Measurements from ENCODE around the gene FAM221B. TPM values are rescaled to one million over a fixed set of nuclear protein-coding genes. Genes with fewer than 3 reads are reported as not detected.

FAM221B gene
- total RNA-seq, 4 donors from 2014 or later: not detected

DNA sequence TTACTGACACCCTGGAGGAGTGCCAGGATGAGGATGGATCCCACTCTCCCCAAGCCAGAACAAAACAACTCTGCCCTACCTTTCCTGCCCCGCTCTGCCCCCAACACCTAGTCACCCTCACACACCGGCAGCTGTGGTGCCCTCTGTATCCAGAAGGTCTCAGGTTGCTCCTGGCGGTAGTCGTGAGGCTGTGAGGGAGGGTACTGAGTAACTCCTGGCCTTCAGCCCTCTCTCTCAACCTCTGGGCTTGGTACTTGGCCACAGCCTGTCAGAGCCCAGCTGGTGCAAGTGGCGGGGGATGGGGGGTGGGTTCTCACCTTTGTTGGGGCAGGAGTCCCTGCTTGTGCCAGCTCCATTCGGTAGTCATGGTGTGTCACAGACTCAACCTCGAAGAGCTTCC lies 18.4 kb downstream of the FAM221B start:
- TF ChIP-seq POLR2A (IDR thresholded peaks at IDR 0.05; ENCODE audit: low read depth) (no peak), EP300 (IDR thresholded peaks at IDR 0.05) (no peak), POLR2AphosphoS5 (IDR thresholded peaks at IDR 0.05) (no peak)
- TF ChIP-seq, protein P1, sequence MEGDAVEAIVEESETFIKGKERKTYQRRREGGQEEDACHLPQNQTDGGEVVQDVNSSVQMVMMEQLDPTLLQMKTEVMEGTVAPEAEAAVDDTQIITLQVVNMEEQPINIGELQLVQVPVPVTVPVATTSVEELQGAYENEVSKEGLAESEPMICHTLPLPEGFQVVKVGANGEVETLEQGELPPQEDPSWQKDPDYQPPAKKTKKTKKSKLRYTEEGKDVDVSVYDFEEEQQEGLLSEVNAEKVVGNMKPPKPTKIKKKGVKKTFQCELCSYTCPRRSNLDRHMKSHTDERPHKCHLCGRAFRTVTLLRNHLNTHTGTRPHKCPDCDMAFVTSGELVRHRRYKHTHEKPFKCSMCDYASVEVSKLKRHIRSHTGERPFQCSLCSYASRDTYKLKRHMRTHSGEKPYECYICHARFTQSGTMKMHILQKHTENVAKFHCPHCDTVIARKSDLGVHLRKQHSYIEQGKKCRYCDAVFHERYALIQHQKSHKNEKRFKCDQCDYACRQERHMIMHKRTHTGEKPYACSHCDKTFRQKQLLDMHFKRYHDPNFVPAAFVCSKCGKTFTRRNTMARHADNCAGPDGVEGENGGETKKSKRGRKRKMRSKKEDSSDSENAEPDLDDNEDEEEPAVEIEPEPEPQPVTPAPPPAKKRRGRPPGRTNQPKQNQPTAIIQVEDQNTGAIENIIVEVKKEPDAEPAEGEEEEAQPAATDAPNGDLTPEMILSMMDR (IDR thresholded peaks at IDR 0.05): no peak
- Histone ChIP-seq H3K9me3 (no peaks in the 10 kb centered on the region), H3K36me3 (peaks cover 26 to 54% (median 46%) of the 10 kb centered on the region in 4 donors), H3K27ac (replicated peaks in 1 of 4) (no peak overlapping the region), H3K4me3 (no peak overlapping the region), H3K27me3 (no peaks in the 10 kb centered on the region), H3K4me1 (peaks cover 28 to 40% (median 39%) of the 10 kb centered on the region in 4 donors)
- intact Hi-C loops (cut with DNase I): no loop called here
- no peak for DNase-seq (ENCODE audit: extremely low spot score)
- 93% methylated on average over 7 of the region's 7 CpGs for WGBS

DNA sequence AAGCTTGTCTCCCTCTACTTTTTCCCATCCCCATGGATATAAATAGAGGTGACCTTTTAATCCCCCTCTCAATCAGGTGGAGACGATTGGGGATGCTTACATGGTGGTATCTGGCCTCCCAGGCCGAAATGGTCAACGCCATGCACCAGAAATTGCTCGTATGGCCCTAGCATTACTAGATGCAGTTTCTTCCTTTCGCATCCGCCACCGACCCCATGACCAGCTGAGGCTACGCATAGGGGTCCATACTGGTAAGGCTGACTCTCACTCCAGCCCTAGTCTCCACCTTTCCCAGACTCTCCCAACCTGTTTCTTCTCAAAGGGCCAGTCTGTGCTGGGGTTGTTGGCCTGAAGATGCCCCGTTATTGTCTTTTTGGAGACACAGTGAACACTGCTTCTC lies 20.1 kb downstream of the FAM221B start:
- Histone ChIP-seq H3K27ac (replicated peaks in 1 of 4) (no peak overlapping the region), H3K4me1 (peaks cover 19 to 31% (median 28%) of the 10 kb centered on the region in 4 donors), H3K9me3 (no peaks in the 10 kb centered on the region), H3K4me3 (no peak overlapping the region), H3K27me3 (no peaks in the 10 kb centered on the region), H3K36me3 (peaks cover 26 to 67% (median 53%) of the 10 kb centered on the region in 4 donors)
- DNase-seq (ENCODE audit: extremely low spot score): no peak
- intact Hi-C loops (cut with DNase I): no loop called here
- TF ChIP-seq POLR2AphosphoS5 (IDR thresholded peaks at IDR 0.05) (no peak), EP300 (IDR thresholded peaks at IDR 0.05) (no peak), POLR2A (IDR thresholded peaks at IDR 0.05; ENCODE audit: low read depth) (no peak)
- TF ChIP-seq, protein P1 (IDR thresholded peaks at IDR 0.05): no peak
- WGBS: 87% methylated on average over 9 of the region's 9 CpGs

DNA sequence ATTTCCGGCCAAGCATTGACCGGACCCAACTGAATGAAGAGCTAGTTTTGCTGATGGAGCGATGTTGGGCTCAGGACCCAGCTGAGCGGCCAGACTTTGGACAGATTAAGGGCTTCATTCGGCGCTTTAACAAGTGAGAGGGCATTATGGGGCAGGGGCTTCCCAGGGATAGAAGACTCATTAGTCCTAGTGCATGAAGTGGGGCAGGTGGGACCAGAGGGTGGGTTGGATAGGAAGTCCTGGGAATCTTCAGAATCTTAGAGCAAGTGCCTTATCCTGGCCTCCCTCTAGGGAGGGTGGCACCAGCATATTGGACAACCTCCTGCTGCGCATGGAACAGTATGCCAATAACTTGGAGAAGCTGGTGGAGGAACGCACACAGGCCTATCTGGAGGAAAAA lies 22.4 kb downstream of the FAM221B start:
- Histone ChIP-seq H3K27ac (replicated peaks in 1 of 4) (no peak overlapping the region), H3K4me3 (no peak overlapping the region), H3K27me3 (no peaks in the 10 kb centered on the region), H3K9me3 (no peaks in the 10 kb centered on the region), H3K4me1 (peaks cover under 1 to 9% (median 5%) of the 10 kb centered on the region in 4 donors), H3K36me3 (peaks cover 34 to 89% (median 72%) of the 10 kb centered on the region in 4 donors)
- TF ChIP-seq EP300 (IDR thresholded peaks at IDR 0.05) (no peak), POLR2A (IDR thresholded peaks at IDR 0.05; ENCODE audit: low read depth) (no peak), POLR2AphosphoS5 (IDR thresholded peaks at IDR 0.05) (no peak)
- TF ChIP-seq, protein P1 (IDR thresholded peaks at IDR 0.05): no peak
- 94% methylated on average over 7 of the region's 8 CpGs for WGBS
- no peak for DNase-seq (ENCODE audit: extremely low spot score)
- intact Hi-C loops (cut with DNase I): no loop called here

DNA sequence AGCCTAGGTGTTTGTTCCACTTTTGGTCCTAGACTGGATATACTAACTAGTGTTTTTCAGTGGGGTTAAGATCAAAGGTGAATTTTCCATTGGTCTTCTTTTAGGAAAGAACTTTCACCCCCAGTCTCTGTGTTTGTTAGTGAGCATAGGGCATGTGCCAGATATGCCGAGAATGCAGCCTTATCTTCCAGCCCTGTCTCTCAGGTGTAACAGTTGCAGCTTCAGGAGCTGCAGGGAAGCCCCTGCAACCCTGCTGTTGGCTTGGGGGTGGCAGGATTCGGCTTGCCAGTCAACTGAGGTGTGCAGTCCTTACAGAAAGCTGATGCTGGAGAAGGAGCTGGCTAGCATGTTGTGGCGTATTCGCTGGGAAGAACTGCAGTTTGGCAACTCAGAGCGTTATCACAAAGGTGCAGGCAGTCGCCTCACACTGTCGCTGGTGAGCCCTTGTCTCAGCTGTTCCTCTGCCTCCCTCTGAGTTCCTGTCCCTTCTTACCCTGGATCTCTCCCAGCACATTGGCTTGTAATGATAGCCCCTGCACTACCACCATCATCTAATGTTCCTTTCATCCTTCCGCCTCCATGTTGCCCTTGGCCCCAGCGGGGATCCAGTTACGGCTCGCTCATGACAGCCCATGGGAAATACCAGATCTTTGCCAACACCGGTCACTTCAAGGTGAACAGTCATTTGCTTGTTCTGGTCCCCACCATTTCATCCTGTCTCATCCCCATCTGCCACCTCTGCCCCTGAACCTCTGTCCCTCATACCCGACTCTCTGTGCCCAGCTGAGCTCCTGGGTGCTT lies 27.0 kb downstream of the FAM221B start:
- WGBS: 96% methylated on average over 10 of the region's 13 CpGs
- no peak overlapping the region for H3K27ac ChIP-seq (replicated peaks in 1 of 4)
- peaks cover 25 to 72% (median 55%) of the 10 kb centered on the region in 4 donors for H3K36me3 ChIP-seq

More for the DNA sequence above, 27.0 kb downstream of the FAM221B start:
- no peaks in the 10 kb centered on the region for H3K9me3 ChIP-seq
- H3K27me3 ChIP-seq: no peaks in the 10 kb centered on the region
- DNase-seq (ENCODE audit: extremely low spot score): no peak
- no peak overlapping the region for H3K4me3 ChIP-seq
- intact Hi-C loops (cut with DNase I): no loop called here
- peaks cover 0 to 2% (median 0%) of the 10 kb centered on the region in 4 donors for H3K4me1 ChIP-seq
- TF ChIP-seq POLR2AphosphoS5 (IDR thresholded peaks at IDR 0.05) (no peak), EP300 (IDR thresholded peaks at IDR 0.05) (no peak), POLR2A (IDR thresholded peaks at IDR 0.05; ENCODE audit: low read depth) (no peak)
- TF ChIP-seq, protein P1 (IDR thresholded peaks at IDR 0.05): no peak
